Measurements from ENCODE around the gene DCPS.

DNA sequence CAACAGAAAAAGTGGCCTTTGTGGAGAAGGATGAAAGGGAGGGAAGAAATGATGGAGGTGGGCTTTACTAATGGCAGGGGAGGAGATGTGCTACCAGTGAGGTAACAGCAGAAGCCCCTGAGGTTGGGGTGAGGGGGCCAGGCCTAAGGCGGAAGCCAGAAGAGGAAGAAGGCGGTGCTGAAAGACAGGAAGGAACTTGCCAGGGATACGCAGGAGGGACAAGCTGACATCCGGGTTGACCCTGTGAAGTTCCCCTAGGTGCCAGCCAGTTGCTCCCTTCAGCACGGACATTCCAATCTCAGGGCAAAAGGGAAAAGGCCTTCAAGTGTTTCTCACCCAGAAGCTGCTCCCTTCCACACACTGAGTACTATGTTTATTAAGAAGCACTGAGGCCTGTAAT is 23.3 kb upstream of the DCPS start:
- TF ChIP-seq, protein P1, sequence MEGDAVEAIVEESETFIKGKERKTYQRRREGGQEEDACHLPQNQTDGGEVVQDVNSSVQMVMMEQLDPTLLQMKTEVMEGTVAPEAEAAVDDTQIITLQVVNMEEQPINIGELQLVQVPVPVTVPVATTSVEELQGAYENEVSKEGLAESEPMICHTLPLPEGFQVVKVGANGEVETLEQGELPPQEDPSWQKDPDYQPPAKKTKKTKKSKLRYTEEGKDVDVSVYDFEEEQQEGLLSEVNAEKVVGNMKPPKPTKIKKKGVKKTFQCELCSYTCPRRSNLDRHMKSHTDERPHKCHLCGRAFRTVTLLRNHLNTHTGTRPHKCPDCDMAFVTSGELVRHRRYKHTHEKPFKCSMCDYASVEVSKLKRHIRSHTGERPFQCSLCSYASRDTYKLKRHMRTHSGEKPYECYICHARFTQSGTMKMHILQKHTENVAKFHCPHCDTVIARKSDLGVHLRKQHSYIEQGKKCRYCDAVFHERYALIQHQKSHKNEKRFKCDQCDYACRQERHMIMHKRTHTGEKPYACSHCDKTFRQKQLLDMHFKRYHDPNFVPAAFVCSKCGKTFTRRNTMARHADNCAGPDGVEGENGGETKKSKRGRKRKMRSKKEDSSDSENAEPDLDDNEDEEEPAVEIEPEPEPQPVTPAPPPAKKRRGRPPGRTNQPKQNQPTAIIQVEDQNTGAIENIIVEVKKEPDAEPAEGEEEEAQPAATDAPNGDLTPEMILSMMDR (IDR thresholded peaks at IDR 0.05) = no peak
- no peak for TF ChIP-seq EZH2 (IDR thresholded peaks at IDR 0.05)
